Adrenal gland (tissue), 5 donors: ENCODE data around the gene RPTOR.

ENCODE experiments used
- CTCF ChIP-seq, 6 experiments: fragments of 450-650 bp in 4 of 6; fragments of 200-600 bp in 2 of 6; sonication (generic) in 1 of 6; IDR thresholded peaks; 1 replicate in 5 of 6; 2 replicates in 1 of 6; pipeline versions ENCODE4 v1.5.1 to v1.8.0; 2016 to 2021; ENCODE audit warnings: antibody characterized with exemption in 6 of 6, mild to moderate bottlenecking in 2 of 6, moderate library complexity in 1 of 6
- POLR2A ChIP-seq, 2 donors: fragments of 450-650 bp; IDR thresholded peaks; one replicate each; pipeline ENCODE4 v1.6.1; 2017; ENCODE audit warnings: antibody characterized with exemption in 2 of 2, mild to moderate bottlenecking in 2 of 2, moderate library complexity in 1 of 2
- donor health status: DM: no; HTN: no; CAD: no.

GRCh38 chr17:80977172-80977571 is 432.5 kb downstream of the RPTOR start:
- TF ChIP-seq CTCF (IDR thresholded peaks at IDR 0.05) (no peak), POLR2A (IDR thresholded peaks at IDR 0.05) (no peak)
